ENCODE data around the gene CACNB1.
A peak's percentile ranks its signal among the peaks of the same experiment; 100 is the strongest.
"Not testable (repeated sequence)": the region's sequence is repeated elsewhere in the genome, so short reads cannot be mapped to it uniquely, and the experiment has no call there.

CACNB1 gene

DNA sequence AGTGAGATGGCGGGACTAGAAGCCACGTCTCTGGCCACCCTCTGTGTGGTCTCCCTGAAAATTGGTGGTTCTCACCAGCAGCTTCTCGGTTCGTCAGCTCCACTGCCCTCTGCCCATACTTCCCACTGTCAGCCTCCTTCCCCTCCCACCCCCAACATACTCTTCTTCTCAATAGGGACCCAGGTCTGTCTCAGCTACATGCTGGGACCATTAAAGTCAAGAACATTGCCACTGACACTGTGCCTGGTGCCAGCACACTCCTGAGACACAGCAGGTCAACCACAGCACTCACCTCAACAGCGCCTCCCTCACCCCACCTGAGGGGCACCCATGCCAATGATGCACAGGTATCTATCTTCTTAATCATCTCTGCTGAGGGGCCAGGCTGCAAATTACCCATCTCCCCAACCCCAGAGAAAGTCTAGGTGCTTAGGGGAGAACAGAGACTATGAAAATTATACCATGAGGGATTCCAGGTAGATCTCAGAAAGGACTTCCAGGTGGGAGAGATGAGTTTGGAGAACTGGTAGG is 47.3 kb downstream of the CACNB1 start:
- DNase-seq: no peak

DNA sequence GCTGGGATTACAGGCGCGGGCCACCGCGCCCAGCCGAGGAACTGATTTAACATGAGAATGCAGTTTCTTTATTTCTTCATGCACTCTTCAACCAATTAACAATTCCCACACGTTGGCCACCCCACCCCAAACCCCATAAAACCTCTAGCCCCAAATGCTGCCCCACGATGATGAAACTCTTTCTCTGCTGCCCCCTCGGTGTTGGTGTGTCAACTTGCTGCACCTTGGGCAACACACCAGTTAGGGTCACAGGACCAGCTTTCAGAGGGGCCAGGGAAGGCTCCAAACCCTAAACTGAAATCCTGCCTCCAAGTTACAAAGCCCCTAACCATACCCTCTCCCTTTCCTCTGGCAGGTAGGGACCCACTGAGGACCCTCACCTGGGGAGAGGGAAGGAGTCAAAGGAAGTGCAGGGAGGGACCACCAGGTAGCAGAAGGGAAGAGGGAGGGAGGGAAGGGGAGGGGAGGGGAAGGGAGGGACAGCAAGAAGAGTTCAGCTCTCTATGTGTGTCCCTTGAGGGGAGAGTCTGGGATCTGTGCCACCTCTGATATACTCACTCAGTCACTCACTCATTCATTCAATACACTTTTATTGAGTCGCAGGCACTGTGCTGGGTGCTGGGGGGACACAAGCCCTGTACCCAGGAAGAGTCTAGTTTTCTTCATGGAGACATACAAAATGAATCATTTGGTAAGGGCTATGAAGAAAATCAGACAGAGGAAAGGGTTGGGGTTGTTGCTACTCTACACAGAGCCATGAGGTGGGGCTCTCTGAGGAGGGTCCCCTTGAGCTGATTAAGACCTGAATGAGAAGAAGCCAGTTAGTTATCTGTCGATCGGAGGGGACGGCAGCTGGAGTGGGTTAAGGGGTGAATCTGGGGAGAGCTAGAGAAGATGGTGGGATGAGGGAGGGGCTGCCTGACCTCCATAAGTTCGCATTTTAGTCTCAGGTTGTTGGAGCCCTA is 50.0 kb downstream of the CACNB1 start:
- no peak for DNase-seq

DNA sequence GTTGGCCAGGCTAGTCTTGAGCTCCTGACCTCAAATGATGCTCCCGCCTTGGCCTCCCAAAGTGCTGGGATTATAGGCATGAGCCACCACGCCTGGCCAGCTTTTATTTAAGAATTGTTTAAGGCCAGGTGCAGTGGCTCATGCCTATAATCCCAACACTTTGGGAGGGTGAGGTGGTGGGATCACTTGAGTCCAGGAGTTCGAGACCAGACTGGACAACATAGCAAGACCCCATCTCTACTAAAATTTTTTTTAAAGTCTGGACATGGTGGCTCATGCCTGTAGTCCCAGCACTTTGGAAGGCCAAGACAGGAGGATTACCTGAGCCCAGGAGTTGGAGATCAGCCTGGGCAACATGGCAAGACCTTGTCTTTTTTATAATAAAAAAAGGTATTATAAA is 51.2 kb downstream of the CACNB1 start:
- DNase-seq: no peak

DNA sequence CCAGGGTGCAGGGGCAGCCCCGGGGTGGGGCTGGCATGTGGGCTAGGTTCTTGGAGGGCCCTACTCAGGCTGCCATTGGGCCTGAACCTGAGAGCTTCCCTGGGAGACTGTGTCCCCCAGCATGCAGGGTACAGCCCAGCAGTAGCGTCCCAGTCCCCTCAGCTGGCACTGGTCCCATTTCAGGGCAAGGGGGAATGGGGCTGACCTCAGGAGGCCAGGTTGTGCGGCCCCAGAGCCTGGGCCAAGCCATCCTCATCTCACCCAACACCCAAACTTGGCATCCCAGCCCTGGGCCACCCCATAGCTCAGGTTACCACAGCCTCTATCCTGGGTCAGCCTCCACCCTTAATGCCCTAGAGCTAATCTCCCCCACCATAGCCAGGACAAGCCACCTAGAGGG is 52.3 kb downstream of the CACNB1 start:
- DNase-seq: no peak

DNA sequence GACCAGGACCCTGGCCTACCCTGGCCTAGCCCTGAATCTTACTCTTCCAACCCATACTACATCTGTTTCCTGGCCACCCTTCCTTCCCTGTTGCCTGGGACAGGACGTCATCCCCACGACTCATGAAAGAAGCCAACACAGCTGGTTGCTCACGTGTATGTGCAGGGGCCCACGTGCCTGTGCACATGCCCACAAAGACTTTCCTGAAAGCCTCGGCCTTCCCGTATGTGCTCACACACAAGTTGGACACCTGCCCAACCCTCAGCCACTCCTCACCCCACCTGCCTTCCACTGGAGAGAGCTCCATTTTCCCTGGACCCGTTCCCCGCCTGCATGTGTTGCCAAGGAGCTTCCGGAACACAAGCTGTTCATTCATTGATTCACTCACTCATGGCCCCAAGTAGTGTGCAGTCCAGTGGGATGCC is 53.0 kb downstream of the CACNB1 start:
- peak; percentile 82 for DNase-seq

DNA sequence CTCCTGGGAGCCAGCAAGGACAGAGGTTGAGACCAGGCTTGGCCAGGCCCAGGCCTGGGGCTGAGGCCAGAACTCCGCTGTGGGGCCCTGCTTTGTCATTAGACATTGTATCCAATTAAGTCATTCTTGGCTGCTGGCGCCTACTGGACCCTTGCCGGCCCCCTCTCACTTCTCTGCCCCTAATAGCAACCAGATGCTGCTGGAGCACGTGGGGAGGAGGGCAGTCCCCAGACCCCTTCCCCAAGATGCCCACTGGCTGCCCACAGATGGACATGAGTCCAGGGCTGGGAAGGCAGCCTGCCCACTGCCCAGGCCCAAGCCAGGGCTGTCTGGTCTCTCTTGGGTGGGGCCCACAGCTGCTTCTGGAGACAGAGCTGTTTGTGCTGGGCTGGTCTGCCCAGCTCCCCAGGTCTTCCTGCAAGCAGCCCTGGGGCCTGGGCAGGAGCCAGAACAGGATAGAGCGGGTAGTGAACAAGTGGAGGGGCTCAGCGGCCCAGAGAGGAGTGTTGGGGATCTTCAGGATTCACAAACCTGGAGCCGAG is 53.8 kb downstream of the CACNB1 start:
- DNase-seq: no peak

DNA sequence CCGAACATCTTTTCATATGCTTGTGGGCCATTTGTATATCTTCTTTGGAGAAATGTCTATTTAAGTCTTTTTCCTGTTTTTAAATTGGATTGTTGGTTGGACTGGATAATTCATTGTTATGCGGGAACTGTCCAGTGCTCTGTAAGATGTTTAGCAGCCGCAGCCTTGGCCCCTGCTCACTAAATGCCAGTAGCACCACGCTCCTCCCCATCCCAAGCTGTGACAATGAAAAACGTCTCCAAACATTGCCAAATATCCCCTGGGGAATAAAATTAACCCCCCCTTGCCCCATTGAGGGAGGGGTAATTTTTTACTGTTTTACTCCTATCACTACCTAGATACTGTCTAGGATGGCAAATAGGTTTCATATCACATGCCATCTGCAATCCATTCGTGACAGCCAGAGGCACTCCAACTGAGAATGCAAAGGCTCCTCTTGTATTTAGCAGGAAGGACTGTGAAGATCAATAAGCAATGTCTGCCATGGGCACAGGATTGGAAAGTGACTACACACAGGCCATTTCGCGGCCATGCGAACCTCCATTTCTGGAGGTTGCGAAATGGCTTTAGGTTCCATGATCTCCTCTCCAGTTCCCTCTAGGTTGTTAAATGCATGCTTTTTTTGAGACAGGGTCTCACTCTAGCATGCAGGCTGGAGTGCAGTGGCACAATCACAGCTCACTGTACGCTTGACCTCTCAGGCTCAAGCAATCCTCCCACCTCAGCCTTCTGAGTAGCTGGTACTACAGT is 55.4 kb downstream of the CACNB1 start:
- DNase-seq: no peak

DNA sequence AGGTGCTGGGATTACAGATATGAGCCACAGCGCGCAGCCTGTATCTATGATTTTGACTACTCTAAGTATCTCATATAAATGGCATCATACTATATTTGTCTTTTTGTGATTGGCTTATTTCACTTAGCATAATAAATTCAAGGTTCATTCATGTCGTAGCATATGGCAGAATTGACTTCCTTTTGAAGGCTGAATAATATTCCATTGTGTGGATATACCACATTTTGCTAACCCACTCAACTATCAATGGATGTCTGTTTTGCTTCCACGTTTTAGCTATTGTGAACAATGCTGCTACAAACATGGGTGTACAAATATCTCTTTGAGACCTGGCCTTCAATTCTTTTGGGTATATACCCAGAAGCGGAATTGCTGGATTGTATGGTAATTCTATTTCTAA is 56.2 kb downstream of the CACNB1 start:
- no peak for DNase-seq

DNA sequence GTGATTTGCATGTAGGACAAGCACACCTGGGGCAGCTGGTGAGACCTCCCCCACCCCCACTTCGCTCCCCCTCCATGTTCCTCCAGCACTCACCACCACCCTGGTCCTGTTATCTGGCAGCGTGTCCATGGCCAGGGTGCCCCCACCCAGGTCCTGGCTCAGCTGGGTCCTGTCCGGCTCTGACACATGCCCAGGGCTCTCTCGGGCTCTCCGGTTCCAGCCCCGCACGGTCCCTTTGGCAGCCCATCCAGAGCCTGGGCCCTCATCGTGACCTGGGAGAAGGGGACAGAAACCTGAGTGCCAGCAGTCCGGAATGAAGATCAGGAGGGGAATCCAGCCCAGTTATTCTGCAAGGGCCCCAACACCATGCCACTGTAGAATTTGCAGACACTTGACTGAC is 57.9 kb downstream of the CACNB1 start:
- DNase-seq: no peak

DNA sequence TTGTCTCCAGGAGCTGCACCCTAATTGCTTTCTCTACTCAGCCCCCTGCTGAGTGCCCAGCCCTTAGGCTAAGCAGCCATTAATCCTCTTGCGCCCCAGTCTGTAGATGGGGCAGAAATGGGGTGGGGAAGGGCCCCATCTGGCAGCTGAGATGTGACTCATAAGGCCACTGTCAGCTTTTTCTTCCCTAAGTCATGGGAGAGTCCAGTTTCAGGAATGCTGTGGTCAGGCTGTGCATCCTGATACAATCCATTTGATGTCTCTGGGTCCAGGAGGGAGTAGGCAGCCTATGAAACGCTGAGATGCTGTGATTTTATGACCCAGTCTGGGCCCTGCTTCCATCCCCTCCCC is 58.3 kb downstream of the CACNB1 start:
- DNase-seq: no peak

DNA sequence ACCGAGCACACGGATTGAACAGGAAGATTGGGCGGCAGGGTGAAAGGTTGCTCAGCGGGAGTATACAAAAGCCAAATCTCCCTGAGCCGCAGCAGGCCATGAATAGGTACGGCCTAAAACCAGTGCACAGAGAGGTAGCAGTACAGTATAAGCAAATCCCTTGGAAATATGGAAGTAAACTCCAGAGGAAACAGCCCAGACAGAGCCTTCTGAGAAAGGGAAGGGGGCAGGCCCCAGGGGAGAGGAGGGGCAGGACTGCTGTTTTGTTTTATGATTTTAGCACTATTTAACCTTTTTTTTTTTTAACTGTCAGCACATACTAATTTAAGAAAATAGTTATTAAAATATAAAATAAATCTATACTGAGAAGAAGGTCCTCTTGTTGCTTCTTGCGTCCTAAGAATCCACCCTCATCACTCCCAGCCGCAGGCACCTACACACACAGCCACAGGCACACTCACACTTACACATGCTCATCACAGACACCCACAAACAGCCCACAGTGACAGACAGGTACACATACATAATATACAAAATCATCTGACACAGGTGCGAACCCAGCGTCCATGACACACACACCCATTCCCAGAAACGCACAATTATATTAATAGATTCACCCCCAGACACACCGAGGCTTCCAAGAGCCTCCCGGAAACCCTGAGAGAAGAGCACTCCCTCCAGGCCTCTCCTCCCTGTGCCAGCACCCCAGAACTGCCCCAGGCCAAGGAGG is 58.9 kb downstream of the CACNB1 start:
- no peak for DNase-seq

DNA sequence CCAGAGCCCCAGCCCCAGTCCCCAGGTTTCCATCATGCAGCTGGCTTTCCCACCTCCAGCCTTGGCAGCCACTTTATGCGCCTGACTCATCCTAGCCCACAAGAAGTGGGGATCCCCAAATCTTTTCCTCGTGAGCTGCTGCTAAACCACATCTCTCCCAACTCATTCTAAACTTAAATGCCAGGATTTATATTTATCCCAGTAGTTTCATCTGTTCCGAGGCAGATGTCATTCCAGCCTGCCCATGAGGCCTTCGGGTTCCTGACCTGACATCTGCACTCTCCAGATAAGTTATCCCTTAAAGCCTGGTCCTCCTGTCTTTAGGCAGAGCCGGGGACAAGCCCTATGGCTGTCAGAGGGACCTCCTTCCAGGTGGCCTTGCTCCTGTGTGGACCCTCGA is 62.6 kb downstream of the CACNB1 start:
- DNase-seq: no peak

DNA sequence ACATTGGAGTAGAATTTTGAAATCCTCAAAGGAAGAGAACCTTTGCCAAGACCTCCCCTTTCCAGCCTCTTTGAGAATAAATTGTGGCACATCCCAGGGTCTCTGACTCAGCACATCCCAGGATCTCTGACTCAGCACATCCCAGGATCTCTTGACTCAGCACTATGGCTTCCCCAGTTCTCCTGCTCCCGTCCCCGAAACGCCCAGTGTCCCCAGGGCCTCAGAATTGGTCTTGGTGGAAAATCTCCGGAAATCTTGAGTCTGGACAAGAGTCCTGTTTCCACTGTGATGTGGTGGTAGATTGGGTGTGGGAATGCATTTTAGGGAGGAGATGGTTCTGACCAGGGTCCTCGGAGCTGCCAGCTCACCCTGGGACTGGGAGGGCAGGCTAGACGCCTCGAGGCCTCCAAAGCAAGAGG is 65.3 kb downstream of the CACNB1 start:
- no peak for DNase-seq

DNA sequence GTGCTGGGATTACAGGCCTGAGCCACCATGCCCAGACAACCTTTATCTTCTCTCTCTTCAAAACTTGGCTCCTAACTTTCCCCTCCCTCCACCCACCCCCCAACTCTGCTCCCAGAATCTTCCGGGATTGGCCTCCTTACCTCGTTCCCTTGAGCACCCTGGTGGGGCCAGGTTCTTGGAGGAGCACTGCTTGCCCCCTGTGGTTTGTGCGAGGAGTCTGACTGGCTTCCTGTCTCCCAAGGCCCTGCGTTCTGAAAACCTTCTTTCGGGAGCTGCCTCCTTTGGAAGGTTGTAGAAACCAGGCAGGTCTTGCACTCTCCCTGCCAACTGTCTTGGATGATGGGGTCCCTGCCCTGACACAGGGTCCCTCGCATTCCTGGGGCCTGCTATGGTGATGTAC is 65.9 kb downstream of the CACNB1 start:
- no peak for DNase-seq

DNA sequence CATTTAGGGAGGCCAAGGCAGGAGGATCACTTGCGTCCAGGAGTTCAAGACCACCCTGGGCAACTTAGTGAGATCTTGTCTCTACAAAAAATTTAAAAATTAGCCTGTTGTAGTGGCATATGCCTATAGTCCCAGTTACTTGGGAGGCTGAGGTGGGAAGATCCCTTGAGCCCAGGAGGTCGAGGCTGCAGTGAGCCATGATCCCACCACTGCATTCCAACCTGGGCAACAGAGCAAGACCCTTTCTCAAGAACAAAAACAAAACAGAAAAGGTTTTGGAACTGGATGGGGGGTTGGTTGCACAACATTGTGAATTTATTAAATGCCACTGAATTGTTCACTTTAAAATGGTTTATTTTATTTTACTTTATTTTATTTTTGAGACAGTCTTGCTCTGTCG is 67.3 kb downstream of the CACNB1 start:
- no peak for DNase-seq

DNA sequence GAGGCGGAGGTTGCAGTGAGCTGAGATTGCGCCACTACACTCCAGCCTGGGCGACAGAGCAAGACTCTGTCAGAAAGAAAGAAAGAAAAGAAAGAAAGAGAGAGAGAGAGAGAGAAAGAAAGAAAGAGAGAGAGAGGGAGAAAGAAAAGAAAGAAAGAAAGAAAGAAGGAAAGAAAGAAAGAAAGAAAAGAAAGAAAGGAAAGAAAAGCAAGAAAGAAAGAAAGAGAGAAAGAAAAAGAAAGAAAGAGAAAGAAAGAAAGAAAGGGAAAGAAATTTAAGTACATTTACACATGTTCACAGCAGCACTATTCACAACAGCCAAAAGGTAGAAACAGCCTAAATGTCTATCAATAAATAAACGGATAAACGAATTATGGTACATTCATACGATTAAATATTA is 67.9 kb downstream of the CACNB1 start:
- not testable (repeated sequence) for DNase-seq

DNA sequence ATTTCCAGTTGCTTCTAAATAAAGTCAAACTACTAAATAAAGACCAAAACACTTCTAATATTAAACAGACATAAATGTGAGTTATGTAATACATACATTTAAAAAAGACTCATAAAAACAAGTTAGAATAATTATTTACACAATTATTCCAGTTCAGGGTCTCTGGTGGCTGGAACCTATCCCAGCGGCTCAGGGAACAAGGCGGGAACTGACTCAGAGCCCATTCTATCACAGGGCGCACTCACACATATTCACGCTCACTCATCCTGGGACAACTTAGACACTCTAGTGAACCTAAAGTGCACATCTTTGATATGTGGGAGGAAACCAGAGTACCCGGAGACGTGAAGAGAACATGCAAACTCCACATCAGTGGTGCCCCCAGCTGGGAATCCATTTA is 71.0 kb downstream of the CACNB1 start:
- no peak for DNase-seq

DNA sequence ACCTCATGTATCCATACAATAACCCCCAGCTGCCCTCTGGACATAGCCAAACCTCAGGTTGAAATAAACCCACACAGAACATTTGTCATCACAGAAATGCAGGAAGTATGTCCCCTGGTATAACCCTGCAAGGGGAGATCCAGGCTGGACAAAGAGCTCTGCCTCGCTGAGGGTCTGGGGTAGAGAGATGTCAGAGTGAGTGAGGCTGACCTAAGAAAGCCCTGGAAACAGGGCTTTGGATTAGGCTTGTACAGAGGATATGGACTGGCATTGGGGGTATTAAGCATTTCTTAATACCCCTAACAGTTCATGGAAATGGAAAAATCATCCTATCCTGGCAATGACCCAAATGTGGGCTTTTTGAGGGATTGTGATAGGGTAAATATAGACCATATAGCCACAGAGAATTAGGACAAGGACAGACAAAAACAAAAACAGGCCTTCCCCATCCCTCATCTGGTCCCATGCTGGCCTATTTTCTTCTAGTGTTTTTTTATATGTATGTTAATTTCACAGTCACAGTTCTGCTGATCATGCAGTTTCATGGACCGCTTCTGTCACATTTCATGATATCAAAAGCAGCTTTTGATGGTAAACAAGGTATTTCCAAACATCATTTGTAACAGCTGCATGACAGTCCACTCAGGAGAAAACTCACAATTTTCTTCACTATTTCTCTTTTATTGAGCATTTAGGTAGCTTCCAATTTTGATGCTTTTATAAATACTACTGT is 72.2 kb downstream of the CACNB1 start:
- no peak for DNase-seq

DNA sequence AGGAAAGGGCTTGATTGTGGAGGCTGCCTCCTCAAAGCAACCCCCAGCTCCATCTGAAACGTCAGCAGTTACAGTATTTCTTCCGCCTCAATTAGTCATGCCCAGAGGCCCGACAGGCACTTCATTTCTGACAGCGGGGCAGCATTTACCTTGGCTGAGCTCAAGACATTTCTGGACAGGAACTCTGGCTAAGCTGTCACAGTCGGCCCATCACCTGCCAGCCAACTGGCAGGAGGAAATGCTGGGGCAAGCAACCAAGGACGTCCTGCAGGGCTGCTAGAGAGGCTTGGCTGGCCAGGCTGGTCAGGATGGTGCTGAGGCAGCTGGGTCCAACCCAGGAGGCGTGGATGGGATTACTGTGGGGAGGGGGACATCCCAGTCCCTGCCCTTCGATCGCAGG is 73.8 kb downstream of the CACNB1 start:
- no peak for DNase-seq

Data from NCI-H345 (cell line).